Right lobe of liver (tissue), 4 donors: ENCODE data around the gene PCNX1.

Source experiments
- POLR2A ChIP-seq: fragments of 450-650 bp; IDR thresholded peaks from one replicate; pipeline ENCODE4 v1.6.1; 2017; ENCODE audit warnings: antibody characterized with exemption, mild to moderate bottlenecking
- TF ChIP-seq, protein P1 (sequence below), 4 donors: fragments of 200-600 bp in 3 of 4; fragments of 450-650 bp in 1 of 4; IDR thresholded peaks; one replicate each; pipeline versions ENCODE4 v1.5.1 to v1.8.0; 2016 to 2022; ENCODE audit warnings: antibody characterized with exemption in 4 of 4, mild to moderate bottlenecking in 2 of 4
- donor health status: DM: no; HTN: no; CAD: no.
- donor health status: DM: no; HTN: no; CAD: no.
- donor health status: DM: no; HTN: yes; CAD: no.

DNA sequence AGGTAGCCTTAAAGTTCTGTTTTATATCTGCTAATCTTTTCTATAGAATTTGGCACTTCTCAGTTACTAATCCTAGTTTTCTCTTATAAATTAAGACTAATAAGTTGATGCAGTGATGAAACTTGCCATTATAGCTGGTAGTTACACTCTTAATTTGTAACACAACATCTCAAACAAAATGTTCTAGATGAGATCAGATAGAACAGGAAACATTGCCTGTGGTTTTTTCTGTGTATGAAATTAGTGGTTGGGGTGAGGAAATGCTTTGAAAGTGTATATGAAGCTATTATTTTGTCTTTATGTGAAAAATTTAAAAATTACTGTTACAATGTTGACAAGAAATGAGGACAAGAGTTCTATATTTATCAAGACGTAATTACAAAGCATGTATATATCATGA, 91.9 kb downstream of the PCNX1 start:
- TF ChIP-seq, protein P1, sequence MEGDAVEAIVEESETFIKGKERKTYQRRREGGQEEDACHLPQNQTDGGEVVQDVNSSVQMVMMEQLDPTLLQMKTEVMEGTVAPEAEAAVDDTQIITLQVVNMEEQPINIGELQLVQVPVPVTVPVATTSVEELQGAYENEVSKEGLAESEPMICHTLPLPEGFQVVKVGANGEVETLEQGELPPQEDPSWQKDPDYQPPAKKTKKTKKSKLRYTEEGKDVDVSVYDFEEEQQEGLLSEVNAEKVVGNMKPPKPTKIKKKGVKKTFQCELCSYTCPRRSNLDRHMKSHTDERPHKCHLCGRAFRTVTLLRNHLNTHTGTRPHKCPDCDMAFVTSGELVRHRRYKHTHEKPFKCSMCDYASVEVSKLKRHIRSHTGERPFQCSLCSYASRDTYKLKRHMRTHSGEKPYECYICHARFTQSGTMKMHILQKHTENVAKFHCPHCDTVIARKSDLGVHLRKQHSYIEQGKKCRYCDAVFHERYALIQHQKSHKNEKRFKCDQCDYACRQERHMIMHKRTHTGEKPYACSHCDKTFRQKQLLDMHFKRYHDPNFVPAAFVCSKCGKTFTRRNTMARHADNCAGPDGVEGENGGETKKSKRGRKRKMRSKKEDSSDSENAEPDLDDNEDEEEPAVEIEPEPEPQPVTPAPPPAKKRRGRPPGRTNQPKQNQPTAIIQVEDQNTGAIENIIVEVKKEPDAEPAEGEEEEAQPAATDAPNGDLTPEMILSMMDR (IDR thresholded peaks at IDR 0.05) = no peak
- TF ChIP-seq POLR2A = no peak
